Keratinocyte (primary cell): ENCODE measurements around the gene GLS. TPM values are rescaled to one million over a fixed set of nuclear protein-coding genes. Genes with fewer than 3 reads are reported as not detected.
A peak's percentile ranks its signal among the peaks of the same experiment; 100 is the strongest.

Source experiments
- DNase-seq: peaks from one replicate; pipeline ENCODE4 v3.0.0-alpha.2; 2011; ENCODE audit warnings: low read depth, missing footprints, low spot score
- FAIRE-seq: peaks from 2 replicates; lab custom pipeline; 2011; peaks lifted over from hg19 to GRCh38; lab: Jason Lieb, UNC
- H2AFZ ChIP-seq: 2 replicates; pipeline ENCODE4 v1.6.0; 2012; ENCODE audit warnings: low read length, control low read depth, inconsistent platforms; ENCODE audit not compliant: control insufficient read depth
- H3K27ac ChIP-seq: 2 replicates; pipeline ENCODE4 v1.5.1; 2011; ENCODE audit warnings: low read length; ENCODE audit not compliant: control insufficient read depth, insufficient read depth
- H3K27me3 ChIP-seq: 3 replicates; pipeline ENCODE4 v1.6.0; 2011; ENCODE audit warnings: low read length; ENCODE audit not compliant: control insufficient read depth, insufficient read depth; ENCODE audit errors: extremely low read depth
- H3K36me3 ChIP-seq, 2 experiments: 2 replicates in 1 of 2; 3 replicates in 1 of 2; pipeline ENCODE4 v1.5.1; 2011; ENCODE audit warnings: low read length in 2 of 2, mild to moderate bottlenecking in 1 of 2; ENCODE audit not compliant: control insufficient read depth in 2 of 2, insufficient read depth in 2 of 2; ENCODE audit errors: extremely low read depth in 1 of 2
- H3K4me1 ChIP-seq: 3 replicates; pipeline ENCODE4 v1.5.1; 2011; ENCODE audit warnings: low read length; ENCODE audit not compliant: control insufficient read depth, insufficient read depth; ENCODE audit errors: extremely low read depth
- H3K4me2 ChIP-seq: 3 replicates; pipeline ENCODE4 v1.6.0; 2011; ENCODE audit warnings: low read depth, low read length; ENCODE audit not compliant: control insufficient read depth, insufficient read depth; ENCODE audit errors: extremely low read depth
- H3K4me3 ChIP-seq, 3 experiments: fragments of 200-600 bp in 1 of 3; sonication (generic) in 1 of 3; 2 replicates in 2 of 3; 3 replicates in 1 of 3; pipeline ENCODE4 v1.5.1; 2011 to 2016; ENCODE audit warnings: low read length in 3 of 3, mild to moderate bottlenecking in 3 of 3, control low read depth in 2 of 3, inconsistent platforms in 1 of 3, low read depth in 1 of 3, mixed read lengths in 1 of 3, mixed run types in 1 of 3, moderate library complexity in 1 of 3; ENCODE audit not compliant: control insufficient read depth in 2 of 3, insufficient read depth in 2 of 3; ENCODE audit errors: extremely low read depth in 1 of 3
- H3K79me2 ChIP-seq: 2 replicates; pipeline ENCODE4 v1.6.0; 2012; ENCODE audit warnings: low read length; ENCODE audit not compliant: control insufficient read depth, insufficient read depth
- H3K9ac ChIP-seq: 3 replicates; pipeline ENCODE4 v1.6.0; 2011; ENCODE audit warnings: low read length; ENCODE audit not compliant: control insufficient read depth, insufficient read depth; ENCODE audit errors: extremely low read depth
- H3K9me1 ChIP-seq: 3 replicates; pipeline ENCODE4 v1.6.0; 2011; ENCODE audit warnings: low read length; ENCODE audit not compliant: control insufficient read depth, insufficient read depth; ENCODE audit errors: extremely low read depth
- H3K9me3 ChIP-seq: 2 replicates; pipeline ENCODE4 v1.5.1; 2012; ENCODE audit warnings: low read depth, low read length; ENCODE audit not compliant: control insufficient read depth
- H4K20me1 ChIP-seq: 3 replicates; pipeline ENCODE4 v1.6.0; 2011; ENCODE audit warnings: low read length; ENCODE audit not compliant: control insufficient read depth, insufficient read depth; ENCODE audit errors: extremely low read depth
- EZH2 ChIP-seq: IDR thresholded peaks from one replicate; pipeline ENCODE4 v1.6.1; 2012; ENCODE audit warnings: inconsistent platforms, mild to moderate bottlenecking, low read length, moderate library complexity
- dilution Hi-C: fragments of 300-500 bp; cut with MboI; formaldehyde crosslinking; loops from one replicate; pipeline ENCODE4 v1.7.0; 2020; ENCODE audit warnings: low sequenced_read_pairs; ENCODE audit not compliant: extremely low pct_ligation_motif_present
- polyA plus RNA-seq, 5 experiments: library from polyadenylated mRNA; depleted of rRNA in 3 of 5; stranded (reverse) in 3 of 5; stranded (forward) in 1 of 5; unstranded in 1 of 5; fragments of >200 nt; gene quantifications; 1 replicate in 1 of 5; 2 replicates in 3 of 5; 3 replicates in 1 of 5; pipeline versions ENCODE4 v1.2.1 to v1.2.3, GENCODE V29; 2011 to 2012; ENCODE audit warnings: missing spikeins in 2 of 5, low read depth in 1 of 5, low replicate concordance in 1 of 5
- TF ChIP-seq, protein P1 (sequence below), 3 experiments: IDR thresholded peaks in 1 of 3; conservative IDR thresholded peaks in 1 of 3; optimal IDR thresholded peaks in 1 of 3; 2 replicates in 2 of 3; 3 replicates in 1 of 3; pipeline versions ENCODE3 to v1.5.1; 2011; ENCODE audit warnings: low read length in 3 of 3, mild to moderate bottlenecking in 3 of 3, moderate library complexity in 2 of 3, control low read depth in 1 of 3, inconsistent platforms in 1 of 3; ENCODE audit not compliant: insufficient read depth in 2 of 3; ENCODE audit errors: extremely low read depth in 1 of 3

The GLS gene
- polyA plus RNA-seq, 1 donor (not counting 4 experiments of a cell fraction or from before 2014, with no cell fraction given), result 130 TPM

DNA sequence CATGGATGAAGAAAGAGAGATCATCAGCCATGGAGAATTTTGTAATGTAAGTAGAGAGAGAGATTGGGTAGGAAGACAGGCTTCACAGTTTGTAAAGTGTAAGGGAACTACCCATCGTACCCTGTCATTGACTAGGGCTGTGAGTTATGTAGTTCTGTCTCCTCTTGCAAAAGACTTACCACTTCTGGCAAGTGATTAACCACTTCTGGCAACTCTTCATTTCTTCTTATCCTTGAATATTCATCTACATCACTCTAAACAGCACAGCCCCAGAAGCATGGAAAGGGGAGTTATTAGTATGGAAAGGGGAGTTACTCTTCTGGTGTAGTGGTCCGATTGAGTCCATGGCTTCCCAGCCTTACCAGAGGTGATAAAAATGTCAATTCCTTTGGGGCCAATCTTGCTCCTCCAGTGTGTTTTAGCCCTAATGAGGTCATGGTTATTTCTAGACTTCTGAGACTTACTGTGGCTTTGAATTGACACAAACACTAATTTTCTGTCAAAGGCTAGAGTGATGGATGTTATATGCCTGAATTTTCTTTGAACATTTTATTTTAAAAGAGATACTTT is 81.4 kb downstream of the GLS start:
- dilution Hi-C loops, result no loop called here
- Histone ChIP-seq H3K27ac (no peak overlapping the region), H4K20me1 (no peaks in the 10 kb centered on the region), H2AFZ (no peak overlapping the region), H3K4me1 (no peaks in the 10 kb centered on the region), H3K27me3 (no peaks in the 10 kb centered on the region), H3K9ac (no peak overlapping the region), H3K9me1 (no peaks in the 10 kb centered on the region), H3K4me3 (no peak overlapping the region), H3K4me2 (no peak overlapping the region), H3K36me3 (peaks cover 0 to 8% of the 10 kb centered on the region in 2 experiments), H3K9me3 (no peaks in the 10 kb centered on the region), H3K79me2 (no peaks in the 10 kb centered on the region)
- TF ChIP-seq, protein P1, sequence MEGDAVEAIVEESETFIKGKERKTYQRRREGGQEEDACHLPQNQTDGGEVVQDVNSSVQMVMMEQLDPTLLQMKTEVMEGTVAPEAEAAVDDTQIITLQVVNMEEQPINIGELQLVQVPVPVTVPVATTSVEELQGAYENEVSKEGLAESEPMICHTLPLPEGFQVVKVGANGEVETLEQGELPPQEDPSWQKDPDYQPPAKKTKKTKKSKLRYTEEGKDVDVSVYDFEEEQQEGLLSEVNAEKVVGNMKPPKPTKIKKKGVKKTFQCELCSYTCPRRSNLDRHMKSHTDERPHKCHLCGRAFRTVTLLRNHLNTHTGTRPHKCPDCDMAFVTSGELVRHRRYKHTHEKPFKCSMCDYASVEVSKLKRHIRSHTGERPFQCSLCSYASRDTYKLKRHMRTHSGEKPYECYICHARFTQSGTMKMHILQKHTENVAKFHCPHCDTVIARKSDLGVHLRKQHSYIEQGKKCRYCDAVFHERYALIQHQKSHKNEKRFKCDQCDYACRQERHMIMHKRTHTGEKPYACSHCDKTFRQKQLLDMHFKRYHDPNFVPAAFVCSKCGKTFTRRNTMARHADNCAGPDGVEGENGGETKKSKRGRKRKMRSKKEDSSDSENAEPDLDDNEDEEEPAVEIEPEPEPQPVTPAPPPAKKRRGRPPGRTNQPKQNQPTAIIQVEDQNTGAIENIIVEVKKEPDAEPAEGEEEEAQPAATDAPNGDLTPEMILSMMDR (optimal IDR thresholded peaks at IDR 0.05 in 1 of 3, IDR thresholded peaks at IDR 0.05 in 1 of 3, conservative IDR thresholded peaks at IDR 0.05 in 1 of 3; ENCODE audit: extremely low read depth in 1 of 3, insufficient read depth in 2 of 3, low read length in 3 of 3), result no peak
- TF ChIP-seq EZH2, result no peak
- no peak for DNase-seq
- FAIRE-seq, result peak; percentile 74

DNA sequence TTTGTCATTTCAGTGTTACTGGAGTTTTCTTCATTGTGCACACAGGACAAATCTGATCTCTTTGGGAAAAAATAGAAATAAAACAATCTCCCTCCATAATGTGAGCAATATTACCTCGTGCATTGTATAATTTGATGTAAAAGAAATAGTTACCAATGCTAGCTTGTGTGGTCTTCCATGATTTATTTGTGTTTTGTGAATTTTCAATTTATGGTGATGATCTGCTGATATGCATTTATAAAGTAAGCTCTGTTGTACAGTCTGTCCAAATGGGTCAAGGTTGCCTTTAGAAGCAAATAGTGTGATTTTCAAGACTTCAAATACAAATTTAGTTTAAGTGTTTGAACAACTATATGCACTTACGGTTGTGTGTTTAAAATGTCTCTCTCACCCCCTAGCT is 82.5 kb downstream of the GLS start:
- dilution Hi-C loops, result no loop called here

More for the DNA sequence above, 82.5 kb downstream of the GLS start:
- peaks cover 0 to 10% of the 10 kb centered on the region in 2 experiments for H3K36me3 ChIP-seq
- no peaks in the 10 kb centered on the region for H3K27me3 ChIP-seq
- H4K20me1 ChIP-seq, result no peaks in the 10 kb centered on the region
- no peak overlapping the region for H3K4me2 ChIP-seq
- no peaks in the 10 kb centered on the region for H3K4me1 ChIP-seq
- H2AFZ ChIP-seq, result no peak overlapping the region
- H3K4me3 ChIP-seq, result no peak overlapping the region
- no peak for TF ChIP-seq EZH2
- TF ChIP-seq, protein P1 (optimal IDR thresholded peaks at IDR 0.05 in 1 of 3, IDR thresholded peaks at IDR 0.05 in 1 of 3, conservative IDR thresholded peaks at IDR 0.05 in 1 of 3; ENCODE audit: extremely low read depth in 1 of 3, insufficient read depth in 2 of 3, low read length in 3 of 3), result no peak
- H3K9ac ChIP-seq, result no peak overlapping the region
- H3K79me2 ChIP-seq, result no peaks in the 10 kb centered on the region
- no peak for FAIRE-seq
- H3K27ac ChIP-seq, result no peak overlapping the region
- H3K9me1 ChIP-seq, result no peaks in the 10 kb centered on the region
- no peaks in the 10 kb centered on the region for H3K9me3 ChIP-seq
- no peak for DNase-seq
